HL-60 (cell line): ENCODE data around the gene AP1AR.
A peak's percentile ranks its signal among the peaks of the same experiment; 100 is the strongest.

Experiments
- DNase-seq, 2 experiments: peaks; one replicate each; pipeline ENCODE4 v3.0.0-alpha.2; 2010 to 2020; ENCODE audit warnings: low read depth in 1 of 2, low spot score in 1 of 2
- H3K27ac ChIP-seq: fragments of 250-450 bp; sonication (Bioruptor Pico); replicated peaks from 2 replicates; pipeline ENCODE4 v1.5.1; 2020; ENCODE audit warnings: mild to moderate bottlenecking, moderate library complexity
- H3K27me3 ChIP-seq: fragments of 250-450 bp; sonication (Bioruptor Pico); 2 replicates; pipeline ENCODE4 v1.5.1; 2021; ENCODE audit warnings: mild to moderate bottlenecking, moderate library complexity; ENCODE audit not compliant: insufficient read depth, poor library complexity, severe bottlenecking
- H3K4me3 ChIP-seq: replicated peaks from 2 replicates; pipeline ENCODE4 v1.5.1; 2011; ENCODE audit warnings: mild to moderate bottlenecking, control low read depth, low read length; ENCODE audit not compliant: insufficient read depth
- CTCF ChIP-seq: IDR thresholded peaks from one replicate; pipeline ENCODE4 v1.5.1; 2011; ENCODE audit warnings: low read length, control low read depth, inconsistent platforms; ENCODE audit not compliant: insufficient read depth
- GABPA ChIP-seq: IDR thresholded peaks from 2 replicates; pipeline ENCODE4 v1.6.1; 2012; ENCODE audit warnings: low read depth
- POLR2AphosphoS5 ChIP-seq: IDR thresholded peaks from 2 replicates; pipeline ENCODE4 v1.6.1; 2012; ENCODE audit warnings: low read depth
- REST ChIP-seq: IDR thresholded peaks from 2 replicates; pipeline ENCODE4 v1.6.1; 2012; ENCODE audit warnings: low read depth; ENCODE audit not compliant: insufficient replicate concordance
- SPI1 ChIP-seq: IDR thresholded peaks from 2 replicates; pipeline ENCODE4 v1.6.1; 2012; ENCODE audit warnings: low read depth, mild to moderate bottlenecking, borderline replicate concordance
- long read RNA-seq: library from polyadenylated mRNA; unstranded; transcript quantifications from one replicate; pipeline ENCODE4 v2.0.0, GENCODE V29; 2020

Gene AP1AR, protein sequence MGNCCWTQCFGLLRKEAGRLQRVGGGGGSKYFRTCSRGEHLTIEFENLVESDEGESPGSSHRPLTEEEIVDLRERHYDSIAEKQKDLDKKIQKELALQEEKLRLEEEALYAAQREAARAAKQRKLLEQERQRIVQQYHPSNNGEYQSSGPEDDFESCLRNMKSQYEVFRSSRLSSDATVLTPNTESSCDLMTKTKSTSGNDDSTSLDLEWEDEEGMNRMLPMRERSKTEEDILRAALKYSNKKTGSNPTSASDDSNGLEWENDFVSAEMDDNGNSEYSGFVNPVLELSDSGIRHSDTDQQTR
- long read RNA-seq, transcript AP1AR-201 (10 exons, 2,902 nt) = major isoform, 91 of 115 reads
- long read RNA-seq, partial matches to known transcripts = 1 of 115 reads
- long read RNA-seq, other reads (novel, unspliced or antisense) = 21 of 115 reads

GRCh38 chr4:112231779-112232713 lies at the start of gene AP1AR:
AP1AR (plus strand) TSS chr4:112231787; CDS start chr4:112232092, 305 bp downstream.
- peak; percentile 93 for TF ChIP-seq POLR2AphosphoS5
- 0 out of 2 replicates have a peak, but pooled peaks have one; percentile 7 for TF ChIP-seq SPI1
- TF ChIP-seq GABPA = no peak
- peak; percentile 40 for TF ChIP-seq REST
- no peak for TF ChIP-seq CTCF
- peak within 1 kb of the TSS; percentile 91 for H3K27ac ChIP-seq
- H3K27me3 ChIP-seq = no peaks in the 10 kb centered on the region
- DNase-seq = peak; percentile 39 to 75
- peak within 1 kb of the TSS; percentile 96 for H3K4me3 ChIP-seq

GRCh38 chr4:112182604-112183003 lies 49.0 kb upstream of the AP1AR start:
- Histone ChIP-seq H3K27ac (no peak overlapping the region), H3K4me3 (no peak overlapping the region), H3K27me3 (no peaks in the 10 kb centered on the region)
- DNase-seq = no peak
- TF ChIP-seq SPI1 (no peak), REST (no peak), GABPA (no peak), CTCF (no peak), POLR2AphosphoS5 (no peak)

- TF ChIP-seq POLR2AphosphoS5 (no peak), CTCF (no peak), SPI1 (no peak), REST (no peak), GABPA (no peak)
- no peak for DNase-seq
- H3K27me3 ChIP-seq = no peaks in the 10 kb centered on the region
- no peak overlapping the region for H3K27ac ChIP-seq
- no peak overlapping the region for H3K4me3 ChIP-seq
Measured at GRCh38 chr4:112183252-112183651, 48.3 kb upstream of the AP1AR start.
